Stimulated activated CD8-positive, alpha-beta memory T cell treated with anti-CD3 and anti-CD28 coated beads, Interleukin-7, amount 100 ng/mL, for 48 hours (primary cell): ENCODE data around the gene PNMA3.
A peak's percentile ranks its signal among the peaks of the same experiment; 100 is the strongest.
"Not testable (repeated sequence)": the region's sequence is repeated elsewhere in the genome, so short reads cannot be mapped to it uniquely, and the experiment has no call there.

Experiments
- DNase-seq, 2 donors: peaks; one replicate each; pipeline ENCODE4 v3.0.0-alpha.2; 2020; ENCODE audit warnings: low read depth in 1 of 2; ENCODE audit errors: extremely low read depth in 1 of 2

The PNMA3 gene

GRCh38 chrX:153055871-153056749 lies at the start of gene PNMA3:
Gene PNMA3 (plus strand): TSS chrX:153056470. CDS start chrX:153057056, 586 bp downstream.
- DNase-seq: no peak

GRCh38 chrX:153017174-153017573 lies 39.1 kb upstream of the PNMA3 start:
- DNase-seq: not testable (repeated sequence)

- DNase-seq: no peak
Observed at GRCh38 chrX:153019166-153019565, 37.1 kb upstream of the PNMA3 start.

- DNase-seq: not testable (repeated sequence)
Observed at GRCh38 chrX:153026501-153026900, 29.8 kb upstream of the PNMA3 start.

- DNase-seq: not testable (repeated sequence)
Observed at GRCh38 chrX:153028487-153028886, 27.8 kb upstream of the PNMA3 start.

- no peak for DNase-seq
Observed at GRCh38 chrX:153029162-153029561, 27.1 kb upstream of the PNMA3 start.

GRCh38 chrX:153029875-153030274 lies 26.4 kb upstream of the PNMA3 start:
- DNase-seq: no peak

- DNase-seq: no peak
Observed at GRCh38 chrX:153030801-153031200, 25.5 kb upstream of the PNMA3 start.

- DNase-seq: peak; percentile 29 to 41
Observed at GRCh38 chrX:153032397-153033118, 23.7 kb upstream of the PNMA3 start.

- DNase-seq: no peak
Observed at GRCh38 chrX:153049093-153049492, 7.2 kb upstream of the PNMA3 start.

- no peak for DNase-seq
Observed at GRCh38 chrX:153052534-153052933, 3.7 kb upstream of the PNMA3 start.

GRCh38 chrX:153057281-153057680 lies 1.0 kb downstream of the PNMA3 start:
- no peak for DNase-seq

GRCh38 chrX:153059191-153060094 lies 3.2 kb downstream of the PNMA3 start:
- DNase-seq: no peak

- DNase-seq: no peak
Observed at GRCh38 chrX:153060095-153060445, 3.8 kb downstream of the PNMA3 start.

- no peak for DNase-seq
Observed at GRCh38 chrX:153061732-153062131, 5.5 kb downstream of the PNMA3 start.

GRCh38 chrX:153063315-153063714 lies 7.0 kb downstream of the PNMA3 start:
- no peak for DNase-seq

GRCh38 chrX:153064061-153064460 lies 7.8 kb downstream of the PNMA3 start:
- DNase-seq: no peak

GRCh38 chrX:153065389-153065788 lies 9.1 kb downstream of the PNMA3 start:
- DNase-seq: no peak

GRCh38 chrX:153066402-153066801 lies 10.1 kb downstream of the PNMA3 start:
- not testable (repeated sequence) for DNase-seq

- DNase-seq: not testable (repeated sequence)
Observed at GRCh38 chrX:153071909-153072583, 15.8 kb downstream of the PNMA3 start, which contains the start of gene PNMA6A. Gene PNMA6A (plus strand): TSS chrX:153072454. CDS start chrX:153073063, 609 bp downstream.
